Activated CD8-positive, alpha-beta memory T cell treated with anti-CD3 and anti-CD28 coated beads for 24 hours (primary cell): ENCODE data around the gene TEX48.

Experiments
- DNase-seq: peaks from one replicate; pipeline ENCODE4 v3.0.0-alpha.2; 2020

Gene TEX48

GRCh38 chr9:114662081-114662989, 19.7 kb downstream of the TEX48 start:
- peak; percentile 84 for DNase-seq

DNA sequence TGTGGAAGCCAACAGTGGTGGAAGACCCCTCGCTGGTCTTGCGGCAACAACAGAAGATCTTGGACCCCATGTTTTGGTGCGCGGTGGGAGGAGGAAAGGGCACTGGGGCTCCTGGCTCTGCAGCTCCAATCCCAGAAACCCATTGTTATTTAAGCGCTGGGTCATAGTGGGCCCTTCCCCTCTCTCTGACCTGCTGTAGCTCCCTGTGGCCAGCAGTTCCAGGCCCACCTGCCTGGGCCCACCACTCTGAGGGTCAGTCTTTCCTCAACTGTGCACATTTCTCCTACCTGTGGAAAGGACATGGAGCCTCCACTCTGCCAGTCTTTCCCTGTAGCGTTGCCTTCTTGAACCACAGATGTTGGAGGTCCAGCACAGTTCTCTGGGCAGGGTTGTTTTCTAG, 24.3 kb downstream of the TEX48 start, which contains the start of gene TEX53:
Gene TEX53, minus strand, starts transcription at position 101 of the 400 bp plus-strand sequence. Its CDS starts 31 bp downstream, at position 70.
- no peak for DNase-seq

- no peak for DNase-seq
Measured at GRCh38 chr9:114656301-114656700, 25.7 kb downstream of the TEX48 start.

GRCh38 chr9:114655689-114656088, 26.3 kb downstream of the TEX48 start:
- no peak for DNase-seq

- peak; percentile 91 for DNase-seq
Measured at GRCh38 chr9:114653556-114654159, 28.3 kb downstream of the TEX48 start.

DNA sequence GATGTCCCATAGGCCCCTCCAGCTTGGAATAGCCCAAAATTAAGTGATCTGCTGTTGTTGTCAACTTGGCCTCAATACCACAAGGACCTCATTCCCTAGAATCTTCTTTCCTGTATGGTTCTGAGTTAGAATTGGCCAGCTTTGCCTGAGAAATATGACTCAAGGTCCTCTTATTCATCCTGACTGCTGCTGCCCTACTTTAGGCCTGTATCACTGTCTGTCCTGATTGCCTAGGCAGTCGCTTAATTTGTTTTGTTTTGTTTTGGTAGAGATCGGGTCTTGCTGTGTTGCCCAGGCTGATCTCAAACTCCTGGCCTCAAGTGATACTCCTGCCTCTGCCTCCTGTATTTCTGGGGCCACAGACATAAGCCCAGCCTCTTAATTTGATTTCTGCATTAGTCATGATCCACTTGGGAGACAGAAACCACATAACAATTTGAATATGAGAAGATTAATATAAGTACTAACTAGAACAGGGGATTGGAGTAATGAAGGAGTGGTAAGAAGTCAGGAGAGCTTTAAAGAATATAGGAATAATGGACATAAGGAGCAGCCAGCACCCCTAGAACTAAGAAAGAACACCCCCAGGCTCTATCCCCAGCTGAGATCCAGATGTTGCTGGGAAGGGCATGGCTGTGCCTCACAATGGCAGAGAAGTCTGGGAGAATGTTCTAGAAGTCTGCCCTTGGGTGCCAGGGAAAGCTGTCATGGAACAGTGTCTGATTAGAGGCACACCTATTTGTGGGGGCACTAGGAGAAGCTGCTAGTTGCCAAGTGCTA, 29.0 kb downstream of the TEX48 start:
- DNase-seq, result peak; percentile 57

DNA sequence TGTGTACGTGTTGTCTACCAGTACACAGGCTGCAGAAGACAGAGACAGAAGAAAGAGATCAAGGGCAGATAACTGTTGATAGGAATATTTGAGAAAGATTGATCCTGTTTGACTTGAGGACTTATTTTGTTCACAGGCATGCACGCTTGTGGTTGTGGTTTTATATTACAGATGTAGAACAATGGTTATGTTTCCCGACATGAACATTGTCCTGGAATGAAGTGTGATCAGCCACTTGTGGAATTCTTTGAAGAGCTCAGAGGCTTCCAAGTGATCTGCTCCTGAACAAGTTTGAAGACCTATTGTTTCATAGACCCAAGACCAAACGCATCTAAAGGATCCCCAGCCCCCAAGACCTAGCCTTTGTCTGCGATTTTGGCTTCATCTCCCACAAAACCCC, 38.1 kb downstream of the TEX48 start:
- DNase-seq, result no peak

- DNase-seq, result no peak
Measured at GRCh38 chr9:114643001-114643400, 39.0 kb downstream of the TEX48 start.

DNA sequence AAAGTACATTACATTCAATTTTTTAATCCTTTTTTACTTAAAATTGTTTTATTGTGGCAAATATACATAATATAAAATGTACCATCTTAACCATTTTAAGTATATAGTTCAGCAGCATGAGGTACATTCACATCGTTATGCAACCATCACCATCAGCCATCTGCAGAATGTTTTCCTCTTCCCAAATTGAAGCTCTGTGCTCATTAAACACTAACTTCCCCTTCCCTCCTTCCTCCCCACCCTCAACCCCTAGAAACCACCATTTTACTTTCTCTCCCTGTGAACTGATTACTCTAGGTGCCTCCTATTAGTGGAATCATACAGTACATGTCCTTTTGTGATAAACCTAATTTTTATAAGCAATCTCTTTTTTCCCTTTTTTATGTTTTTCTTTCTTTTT, 40.0 kb downstream of the TEX48 start:
- no peak for DNase-seq

GRCh38 chr9:114638404-114638803, 43.6 kb downstream of the TEX48 start:
- DNase-seq, result no peak

DNA sequence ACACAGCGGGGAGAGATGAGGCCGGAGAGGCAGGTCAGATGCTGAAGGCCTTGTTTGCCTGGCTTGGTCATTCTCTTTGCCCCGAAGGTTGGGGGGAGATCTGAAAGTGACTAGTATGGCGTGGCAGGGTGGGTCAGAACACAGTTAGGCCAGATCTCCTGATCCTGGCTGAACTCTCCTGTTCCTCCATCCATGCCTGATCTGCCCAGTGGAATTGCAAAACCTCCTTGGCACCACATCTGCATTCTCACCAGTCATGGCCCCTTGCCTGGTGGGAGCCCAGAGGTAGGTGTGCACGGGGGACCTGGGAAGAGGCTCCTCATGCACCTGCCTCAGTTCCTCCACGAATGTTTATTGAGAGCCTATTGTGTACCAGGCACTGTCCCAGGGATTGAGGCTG, 47.6 kb downstream of the TEX48 start:
- no peak for DNase-seq

DNA sequence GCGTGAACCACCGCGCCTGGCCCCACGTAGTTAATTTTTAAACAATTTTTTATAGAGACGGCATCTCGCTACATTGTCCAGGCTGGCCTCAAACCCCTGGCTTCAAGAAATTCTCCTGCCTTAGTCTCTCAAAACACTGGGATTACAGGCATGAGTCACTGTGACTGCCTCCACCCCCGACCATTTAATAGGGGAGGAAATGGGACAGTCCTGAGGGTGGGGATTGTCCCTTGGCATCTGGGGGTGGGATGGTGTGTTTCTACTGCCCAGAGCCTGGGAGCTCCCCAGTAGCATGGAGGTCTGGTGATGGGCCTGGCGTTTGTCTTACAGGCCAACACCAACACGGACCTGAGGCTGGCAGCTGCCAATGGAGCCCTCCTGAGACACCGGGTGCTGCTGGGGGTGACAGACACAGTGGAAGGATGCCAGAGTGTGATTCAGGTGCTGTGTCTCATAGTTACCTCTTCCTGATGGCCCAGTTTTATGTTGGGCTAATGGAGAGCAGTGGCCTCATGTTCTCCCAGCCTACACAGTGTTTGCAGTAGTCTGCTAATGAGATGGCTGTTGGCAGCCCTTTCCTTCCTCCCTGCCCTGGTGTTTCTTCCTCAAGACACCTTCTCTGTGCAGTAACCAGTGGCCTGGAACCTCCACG, 48.4 kb downstream of the TEX48 start:
- DNase-seq, result no peak

GRCh38 chr9:114631166-114631565, 50.8 kb downstream of the TEX48 start:
- DNase-seq, result no peak

DNA sequence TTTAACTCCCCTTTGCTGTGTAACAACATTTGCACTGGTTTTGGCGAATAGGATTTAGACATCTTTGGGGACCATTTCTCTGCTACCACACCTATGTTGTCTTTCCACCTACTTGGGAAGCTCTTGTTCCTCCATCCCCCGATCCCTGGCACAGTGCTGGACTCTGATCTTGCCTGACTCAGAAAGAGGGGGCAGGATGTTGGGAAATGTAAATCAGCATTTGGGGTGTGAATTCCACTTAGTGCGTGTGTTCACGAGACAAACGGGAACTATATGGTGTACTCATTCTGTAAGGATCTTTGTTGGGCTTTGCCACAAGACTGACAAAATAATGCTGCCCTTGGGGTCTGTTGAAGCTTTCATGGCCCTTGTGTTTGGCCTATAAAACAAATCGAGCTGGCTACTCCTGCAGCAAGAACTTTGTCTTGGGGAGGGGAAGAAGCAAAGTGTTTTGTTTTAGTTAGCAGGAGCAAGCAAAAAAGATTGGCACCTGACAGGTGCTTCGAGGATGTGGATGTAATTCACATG, 52.4 kb downstream of the TEX48 start:
- no peak for DNase-seq

GRCh38 chr9:114627553-114627952, 54.4 kb downstream of the TEX48 start:
- no peak for DNase-seq

- no peak for DNase-seq
Measured at GRCh38 chr9:114626415-114627020, 55.5 kb downstream of the TEX48 start.

DNA sequence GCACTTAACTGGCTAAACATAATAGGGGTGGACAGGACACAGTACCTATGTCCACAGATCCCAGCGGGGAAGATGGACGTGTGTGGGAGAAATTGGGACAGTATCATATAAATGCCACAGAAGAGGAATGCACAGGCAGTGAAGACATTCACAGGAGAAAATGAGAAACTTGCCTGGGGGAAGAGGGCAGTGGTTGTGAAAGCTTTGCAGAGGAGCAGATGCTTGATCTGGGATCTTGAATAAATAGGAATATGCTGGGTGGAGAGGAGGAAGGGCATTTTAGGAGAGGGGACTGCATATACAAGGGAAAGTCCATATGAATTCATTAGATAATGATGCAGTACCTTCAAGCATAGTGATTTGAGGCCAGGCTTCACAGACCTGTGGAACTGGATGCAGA, 57.3 kb downstream of the TEX48 start:
- no peak for DNase-seq

- DNase-seq, result no peak
Measured at GRCh38 chr9:114621975-114622609, 59.9 kb downstream of the TEX48 start.

DNA sequence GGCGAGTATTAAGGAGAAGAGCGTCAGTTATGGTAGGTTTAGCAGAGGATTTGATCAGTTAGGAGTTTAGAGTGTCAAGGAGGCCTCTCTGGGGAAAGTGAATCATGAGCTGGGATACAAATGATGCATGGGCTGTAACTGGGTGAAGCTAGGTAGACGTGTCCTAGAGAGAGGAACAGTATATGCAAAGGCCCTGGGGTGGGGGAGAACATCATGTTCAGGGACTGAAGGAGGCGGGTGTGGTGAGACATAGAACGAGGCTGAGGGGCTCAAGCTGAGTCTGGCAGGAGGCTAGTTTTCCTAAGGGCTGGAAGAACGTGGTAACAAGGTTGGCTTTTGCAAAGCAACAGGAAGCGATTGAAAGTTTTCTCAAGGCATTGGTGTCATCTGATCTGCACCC, 60.4 kb downstream of the TEX48 start:
- no peak for DNase-seq

DNA sequence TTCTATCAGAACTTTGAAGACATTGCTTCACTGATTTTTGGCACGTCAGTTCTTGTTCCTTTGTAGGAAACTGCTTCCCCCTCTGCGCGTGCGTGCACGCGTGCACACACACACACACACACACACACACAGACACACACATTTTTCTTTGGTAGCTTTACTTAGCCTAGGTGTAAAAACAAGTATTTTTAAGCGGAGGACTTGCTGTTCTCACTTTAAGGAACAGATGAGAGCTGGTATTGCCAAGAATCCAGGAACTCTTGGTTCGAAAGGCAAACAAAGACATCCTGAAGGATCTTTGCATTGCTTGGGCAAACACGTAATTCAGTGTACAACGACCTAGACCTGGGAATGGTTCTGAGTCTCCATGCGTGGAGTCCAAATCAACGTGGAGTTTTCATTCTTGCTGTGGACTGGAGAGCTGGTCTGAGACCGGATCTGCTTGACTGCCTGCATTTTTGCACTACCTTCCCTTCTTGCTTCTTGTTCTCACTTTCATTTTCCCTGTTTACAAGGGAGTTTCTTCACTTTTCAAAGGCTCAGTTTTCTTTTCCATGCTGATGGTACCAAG, 62.7 kb downstream of the TEX48 start:
- no peak for DNase-seq
